ENCODE results near the gene RNASE13. TPM values are rescaled to one million over a fixed set of nuclear protein-coding genes. Genes with fewer than 3 reads are reported as not detected.

The RNASE13 gene
- total RNA-seq, 2 experiments from 2014 or later = not detected

- intact Hi-C loops (cut with micrococcal nuclease; ENCODE audit: unreplicated experiment) = no loop called here
- CTCF ChIA-PET (ENCODE audit: unreplicated experiment) = no interaction called here
- H3K27ac ChIP-seq (ENCODE audit: low read depth, low read length, poor library complexity, severe bottlenecking) = no peak overlapping the region
- BruUV-seq (replicated peaks) = no TSS peak
- DNase-seq (ENCODE audit: low spot score) = no peak
- no peaks in the 10 kb centered on the region for H3K9me3 ChIP-seq (ENCODE audit: low read length)
- TF ChIP-seq EZH2phosphoT487 (IDR thresholded peaks at IDR 0.05; ENCODE audit: borderline replicate concordance, low read depth, low read length) = no peak
- TF ChIP-seq, protein P1, sequence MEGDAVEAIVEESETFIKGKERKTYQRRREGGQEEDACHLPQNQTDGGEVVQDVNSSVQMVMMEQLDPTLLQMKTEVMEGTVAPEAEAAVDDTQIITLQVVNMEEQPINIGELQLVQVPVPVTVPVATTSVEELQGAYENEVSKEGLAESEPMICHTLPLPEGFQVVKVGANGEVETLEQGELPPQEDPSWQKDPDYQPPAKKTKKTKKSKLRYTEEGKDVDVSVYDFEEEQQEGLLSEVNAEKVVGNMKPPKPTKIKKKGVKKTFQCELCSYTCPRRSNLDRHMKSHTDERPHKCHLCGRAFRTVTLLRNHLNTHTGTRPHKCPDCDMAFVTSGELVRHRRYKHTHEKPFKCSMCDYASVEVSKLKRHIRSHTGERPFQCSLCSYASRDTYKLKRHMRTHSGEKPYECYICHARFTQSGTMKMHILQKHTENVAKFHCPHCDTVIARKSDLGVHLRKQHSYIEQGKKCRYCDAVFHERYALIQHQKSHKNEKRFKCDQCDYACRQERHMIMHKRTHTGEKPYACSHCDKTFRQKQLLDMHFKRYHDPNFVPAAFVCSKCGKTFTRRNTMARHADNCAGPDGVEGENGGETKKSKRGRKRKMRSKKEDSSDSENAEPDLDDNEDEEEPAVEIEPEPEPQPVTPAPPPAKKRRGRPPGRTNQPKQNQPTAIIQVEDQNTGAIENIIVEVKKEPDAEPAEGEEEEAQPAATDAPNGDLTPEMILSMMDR (conservative IDR thresholded peaks at IDR 0.05; ENCODE audit: low read length) = no peak
- H3K36me3 ChIP-seq (ENCODE audit: insufficient read depth, low read length) = no peaks in the 10 kb centered on the region
- H2AFZ ChIP-seq (ENCODE audit: low read length) = no peak overlapping the region
- H3K4me1 ChIP-seq (ENCODE audit: insufficient read depth, low read length, poor library complexity, severe bottlenecking) = no peaks in the 10 kb centered on the region
- no peaks in the 10 kb centered on the region for H4K20me1 ChIP-seq (ENCODE audit: insufficient read depth, low read length)
- no peaks in the 10 kb centered on the region for H3K9me2 ChIP-seq (ENCODE audit: insufficient read depth, low read length)
- no peaks in the 10 kb centered on the region for H3K79me2 ChIP-seq (ENCODE audit: insufficient read depth, low read depth, low read length)
- POLR2A ChIA-PET = no interaction called here
- H3K4me2 ChIP-seq (ENCODE audit: low read length) = no peak overlapping the region
- H3K4me3 ChIP-seq (ENCODE audit: low read depth, low read length, poor library complexity, severe bottlenecking) = no peak overlapping the region
Measured at GRCh38 chr14:21055432-21056117, 21.0 kb upstream of the RNASE13 start.

GRCh38 chr14:21054768-21055145 lies 20.1 kb upstream of the RNASE13 start:
- H3K4me1 ChIP-seq (ENCODE audit: insufficient read depth, low read length, poor library complexity, severe bottlenecking) = no peaks in the 10 kb centered on the region
- no peak overlapping the region for H3K4me2 ChIP-seq (ENCODE audit: low read length)
- CTCF ChIA-PET (ENCODE audit: unreplicated experiment) = no interaction called here
- no peak overlapping the region for H3K4me3 ChIP-seq (ENCODE audit: low read depth, low read length, poor library complexity, severe bottlenecking)
- TF ChIP-seq, protein P1 (conservative IDR thresholded peaks at IDR 0.05; ENCODE audit: low read length) = no peak
- TF ChIP-seq EZH2phosphoT487 (IDR thresholded peaks at IDR 0.05; ENCODE audit: borderline replicate concordance, low read depth, low read length) = no peak
- no peaks in the 10 kb centered on the region for H4K20me1 ChIP-seq (ENCODE audit: insufficient read depth, low read length)
- H3K9me3 ChIP-seq (ENCODE audit: low read length) = no peaks in the 10 kb centered on the region
- H3K27ac ChIP-seq (ENCODE audit: low read depth, low read length, poor library complexity, severe bottlenecking) = no peak overlapping the region
- H3K9me2 ChIP-seq (ENCODE audit: insufficient read depth, low read length) = no peaks in the 10 kb centered on the region
- H3K36me3 ChIP-seq (ENCODE audit: insufficient read depth, low read length) = no peaks in the 10 kb centered on the region
- no peak overlapping the region for H2AFZ ChIP-seq (ENCODE audit: low read length)
- no TSS peak for BruUV-seq (replicated peaks)
- POLR2A ChIA-PET = no interaction called here
- H3K79me2 ChIP-seq (ENCODE audit: insufficient read depth, low read depth, low read length) = no peaks in the 10 kb centered on the region
- no peak for DNase-seq (ENCODE audit: low spot score)
- intact Hi-C loops (cut with micrococcal nuclease; ENCODE audit: unreplicated experiment) = no loop called here

DNA sequence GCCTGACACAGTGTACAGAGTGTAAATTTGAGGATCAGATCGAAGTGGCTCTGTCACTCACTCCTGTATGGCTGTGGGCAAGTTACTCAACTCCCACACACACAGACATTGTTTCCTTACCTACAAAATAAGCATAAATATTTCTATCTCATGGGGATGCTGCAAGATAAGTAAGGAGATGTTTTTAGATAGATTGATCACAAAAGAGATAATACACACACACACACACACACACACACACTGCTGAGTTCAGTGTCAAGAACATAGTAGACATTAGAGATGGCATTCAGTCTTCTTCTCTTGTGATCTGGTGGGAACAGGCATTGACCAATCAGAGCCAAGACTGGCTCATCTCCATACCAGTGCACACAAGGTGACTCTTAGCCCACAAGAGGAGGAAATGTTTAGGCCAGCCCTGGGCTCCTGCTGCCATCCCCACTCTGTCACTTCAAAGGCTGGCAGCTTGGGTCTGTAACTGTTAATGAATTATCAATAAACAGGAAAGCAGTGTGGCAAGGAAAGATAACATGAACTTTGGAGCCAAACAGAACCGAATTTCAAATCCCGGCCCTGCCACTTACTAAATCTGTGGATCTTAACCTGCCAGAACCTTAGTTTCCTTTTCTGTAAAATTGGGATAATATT lies 19.6 kb upstream of the RNASE13 start:
- no peaks in the 10 kb centered on the region for H3K9me3 ChIP-seq (ENCODE audit: low read length)
- DNase-seq (ENCODE audit: low spot score) = no peak
- ChIA-PET POLR2A (no interaction called here), CTCF (ENCODE audit: unreplicated experiment) (no interaction called here)
- intact Hi-C loops (cut with micrococcal nuclease; ENCODE audit: unreplicated experiment) = no loop called here
- no peaks in the 10 kb centered on the region for H3K36me3 ChIP-seq (ENCODE audit: insufficient read depth, low read length)
- no peak overlapping the region for H3K4me2 ChIP-seq (ENCODE audit: low read length)
- no peak overlapping the region for H3K27ac ChIP-seq (ENCODE audit: low read depth, low read length, poor library complexity, severe bottlenecking)
- H3K9me2 ChIP-seq (ENCODE audit: insufficient read depth, low read length) = no peaks in the 10 kb centered on the region
- no peak overlapping the region for H2AFZ ChIP-seq (ENCODE audit: low read length)
- TF ChIP-seq EZH2phosphoT487 (IDR thresholded peaks at IDR 0.05; ENCODE audit: borderline replicate concordance, low read depth, low read length) = no peak
- TF ChIP-seq, protein P1 (conservative IDR thresholded peaks at IDR 0.05; ENCODE audit: low read length) = no peak
- no peak overlapping the region for H3K4me3 ChIP-seq (ENCODE audit: low read depth, low read length, poor library complexity, severe bottlenecking)
- H4K20me1 ChIP-seq (ENCODE audit: insufficient read depth, low read length) = no peaks in the 10 kb centered on the region
- H3K79me2 ChIP-seq (ENCODE audit: insufficient read depth, low read depth, low read length) = no peaks in the 10 kb centered on the region
- no peaks in the 10 kb centered on the region for H3K4me1 ChIP-seq (ENCODE audit: insufficient read depth, low read length, poor library complexity, severe bottlenecking)
- no TSS peak for BruUV-seq (replicated peaks)
